Activated T-helper 1 cell treated with Interleukin-2 at 50 U/mL for 16 hours (primary cell): ENCODE measurements around the gene TTLL5.
"Not testable (repeated sequence)": the region's sequence is repeated elsewhere in the genome, so short reads cannot be mapped to it uniquely, and the experiment has no call there.

Experiments used
- DNase-seq: peaks from one replicate; pipeline ENCODE4 v3.0.0-alpha.2; 2020; ENCODE audit warnings: low read depth

The TTLL5 gene

GRCh38 chr14:75909630-75910029 is 248.6 kb downstream of the TTLL5 start:
- no peak for DNase-seq

GRCh38 chr14:75910048-75910447 is 249.0 kb downstream of the TTLL5 start:
- DNase-seq, result no peak

GRCh38 chr14:75911883-75912282 is 250.8 kb downstream of the TTLL5 start:
- no peak for DNase-seq

- no peak for DNase-seq
Observed at GRCh38 chr14:75913183-75913582, 252.1 kb downstream of the TTLL5 start.

GRCh38 chr14:75915045-75915444 is 254.0 kb downstream of the TTLL5 start:
- DNase-seq, result no peak

- DNase-seq, result no peak
Observed at GRCh38 chr14:75917322-75917945, 256.4 kb downstream of the TTLL5 start.

GRCh38 chr14:75917946-75918335 is 256.9 kb downstream of the TTLL5 start:
- DNase-seq, result no peak

- DNase-seq, result not testable (repeated sequence)
Observed at GRCh38 chr14:75920421-75920820, 259.4 kb downstream of the TTLL5 start.

- not testable (repeated sequence) for DNase-seq
Observed at GRCh38 chr14:75925141-75925840, 264.2 kb downstream of the TTLL5 start.

- no peak for DNase-seq
Observed at GRCh38 chr14:75926431-75927115, 265.5 kb downstream of the TTLL5 start.

- DNase-seq, result no peak
Observed at GRCh38 chr14:75927564-75928087, 266.6 kb downstream of the TTLL5 start.

GRCh38 chr14:75928690-75929181 is 267.7 kb downstream of the TTLL5 start:
- no peak for DNase-seq

GRCh38 chr14:75933712-75934296 is 272.8 kb downstream of the TTLL5 start:
- DNase-seq, result no peak

GRCh38 chr14:75934998-75935628 is 274.1 kb downstream of the TTLL5 start:
- no peak for DNase-seq

GRCh38 chr14:75939200-75939599 is 278.2 kb downstream of the TTLL5 start:
- no peak for DNase-seq

GRCh38 chr14:75941030-75941429 is 280.0 kb downstream of the TTLL5 start:
- no peak for DNase-seq

- DNase-seq, result no peak
Observed at GRCh38 chr14:75944607-75945241, 283.7 kb downstream of the TTLL5 start.

- DNase-seq, result no peak
Observed at GRCh38 chr14:75946785-75947184, 285.7 kb downstream of the TTLL5 start.

GRCh38 chr14:75952489-75952888 is 291.4 kb downstream of the TTLL5 start:
- DNase-seq, result no peak

GRCh38 chr14:75959031-75959430 is 298.0 kb downstream of the TTLL5 start:
- no peak for DNase-seq

- DNase-seq, result no peak
Observed at GRCh38 chr14:75960231-75960630, 299.2 kb downstream of the TTLL5 start.
